ENCODE measurements around the gene ID4. TPM values are rescaled to one million over a fixed set of nuclear protein-coding genes. Genes with fewer than 3 reads are reported as not detected.
"Not testable (repeated sequence)": the region's sequence is repeated elsewhere in the genome, so short reads cannot be mapped to it uniquely, and the experiment has no call there.

ID4 gene
- total RNA-seq, 1 donor: not detected

DNA sequence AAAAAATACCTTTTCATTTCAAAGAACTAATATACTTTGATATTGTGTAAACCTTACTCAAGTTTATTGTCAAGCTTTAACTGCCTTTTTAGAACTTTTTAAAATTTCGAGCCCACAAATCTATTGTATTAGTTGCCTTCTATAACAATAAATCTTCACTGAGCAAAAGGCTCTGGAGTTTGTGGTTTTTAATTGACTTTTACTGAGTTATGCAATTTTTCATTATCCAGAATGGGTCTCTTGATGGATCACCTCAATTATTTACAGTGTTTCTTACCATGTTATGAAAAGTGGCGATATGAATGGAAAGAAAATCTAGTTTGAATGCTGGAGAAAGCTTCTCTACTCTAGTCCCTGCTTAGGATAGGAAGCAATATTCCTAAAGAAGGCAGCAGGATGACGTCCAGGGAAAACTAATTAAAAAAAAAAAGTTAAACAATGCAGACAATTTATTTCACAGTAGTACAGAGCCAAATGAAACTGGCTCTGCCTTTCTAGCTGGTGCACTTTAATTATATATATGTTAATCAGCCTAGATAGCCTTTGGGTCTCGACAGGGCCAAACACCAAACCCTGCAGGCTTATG is 5.0 kb downstream of the ID4 start:
- Histone ChIP-seq H3K4me3 (ENCODE audit: low read length) (no peak overlapping the region), H3K27me3 (ENCODE audit: insufficient read depth, low read length) (peaks cover 57% of the 10 kb centered on the region), H3K4me1 (ENCODE audit: insufficient read depth, low read length) (no peaks in the 10 kb centered on the region), H3K9me3 (ENCODE audit: low read depth, low read length) (no peaks in the 10 kb centered on the region)

DNA sequence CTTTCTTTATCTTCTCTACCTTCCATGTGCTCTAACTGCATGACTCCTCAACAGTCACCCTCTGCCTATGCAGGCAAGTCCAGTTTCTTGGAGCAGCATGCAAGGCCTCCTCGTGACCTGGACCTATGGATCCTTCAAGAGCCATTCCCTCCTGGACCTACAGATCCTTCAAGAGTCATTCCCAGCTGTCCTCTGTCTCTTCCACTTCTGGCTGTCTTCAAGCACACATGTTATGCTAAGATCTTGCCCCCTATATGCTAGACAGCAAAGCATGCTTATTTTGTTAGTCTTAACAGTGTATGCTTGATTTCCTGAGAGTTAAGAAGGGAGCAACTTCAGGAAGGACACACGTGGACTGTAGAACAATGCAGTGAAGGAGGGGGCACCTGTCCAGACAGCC is 7.5 kb downstream of the ID4 start:
- Histone ChIP-seq H3K27me3 (ENCODE audit: insufficient read depth, low read length) (peaks cover 40% of the 10 kb centered on the region), H3K9me3 (ENCODE audit: low read depth, low read length) (no peaks in the 10 kb centered on the region), H3K4me1 (ENCODE audit: insufficient read depth, low read length) (no peaks in the 10 kb centered on the region), H3K4me3 (ENCODE audit: low read length) (no peak overlapping the region)

DNA sequence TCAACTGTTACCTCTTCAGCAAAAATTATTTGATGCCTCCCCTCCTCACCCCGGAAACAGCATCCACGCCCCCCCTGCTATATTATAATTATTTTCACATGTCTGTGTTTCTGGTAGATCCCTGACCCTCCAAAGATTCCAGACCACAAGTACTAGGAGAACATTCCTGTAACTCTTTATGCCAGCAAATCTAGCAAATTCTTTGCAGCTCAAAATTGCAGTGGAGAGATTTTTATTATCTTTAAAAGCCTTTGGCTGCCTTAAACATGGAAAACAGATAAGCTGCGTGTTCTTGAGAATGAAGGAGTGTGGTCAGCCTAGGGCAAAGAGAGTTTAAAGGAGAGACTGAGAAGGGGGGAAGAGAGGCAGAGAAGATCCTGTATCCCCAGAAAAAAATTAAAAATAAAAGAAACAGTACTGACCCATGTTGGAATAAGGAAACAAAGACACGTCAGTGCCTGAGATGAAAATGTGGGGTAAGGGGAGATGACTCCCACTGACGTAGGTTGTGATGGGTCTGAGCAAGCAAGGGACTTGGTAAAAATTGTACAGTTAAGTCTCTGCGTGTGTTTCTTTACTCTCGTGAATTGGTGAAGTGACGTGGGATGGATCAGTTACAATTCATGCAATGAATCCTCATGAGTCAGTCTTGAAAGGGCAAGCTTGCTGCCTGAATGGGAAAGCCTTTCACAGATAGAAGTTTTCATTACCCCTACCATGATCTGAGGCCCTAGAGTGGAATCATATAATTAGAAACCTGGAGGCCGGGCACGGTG is 8.3 kb downstream of the ID4 start:
- Histone ChIP-seq H3K9me3 (ENCODE audit: low read depth, low read length) (no peaks in the 10 kb centered on the region), H3K4me3 (ENCODE audit: low read length) (no peak overlapping the region), H3K4me1 (ENCODE audit: insufficient read depth, low read length) (no peaks in the 10 kb centered on the region), H3K27me3 (ENCODE audit: insufficient read depth, low read length) (peaks cover 32% of the 10 kb centered on the region)

DNA sequence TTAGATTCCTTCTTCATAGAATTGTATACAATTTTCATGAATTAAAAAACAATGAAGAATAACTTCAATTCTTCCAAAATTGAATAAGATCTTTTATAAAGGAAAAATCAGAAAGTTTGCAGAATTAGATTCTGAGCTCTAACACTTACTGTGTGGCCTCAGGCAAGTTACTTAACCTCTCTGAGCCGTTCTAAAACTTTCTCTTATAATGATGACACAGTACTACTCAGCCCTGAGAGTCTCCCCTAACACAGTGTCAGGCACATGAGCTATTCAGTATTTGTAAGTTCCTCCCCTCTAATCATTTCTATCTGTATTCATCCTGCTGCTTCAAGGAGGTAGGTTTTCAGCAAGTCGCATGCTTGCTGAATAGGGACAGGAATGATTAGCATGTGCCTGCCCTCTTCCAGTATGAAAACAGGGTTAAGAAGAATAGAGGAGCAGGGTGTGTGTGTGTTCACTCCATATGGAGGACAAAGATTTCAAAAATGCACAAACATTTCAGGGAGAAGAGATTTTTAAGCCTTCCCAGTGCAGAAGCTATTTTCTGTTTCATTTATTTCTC is 11.4 kb downstream of the ID4 start:
- Histone ChIP-seq H3K9me3 (ENCODE audit: low read depth, low read length) (no peaks in the 10 kb centered on the region), H3K4me1 (ENCODE audit: insufficient read depth, low read length) (no peaks in the 10 kb centered on the region), H3K27me3 (ENCODE audit: insufficient read depth, low read length) (peaks cover 6% of the 10 kb centered on the region), H3K4me3 (ENCODE audit: low read length) (no peak overlapping the region)

DNA sequence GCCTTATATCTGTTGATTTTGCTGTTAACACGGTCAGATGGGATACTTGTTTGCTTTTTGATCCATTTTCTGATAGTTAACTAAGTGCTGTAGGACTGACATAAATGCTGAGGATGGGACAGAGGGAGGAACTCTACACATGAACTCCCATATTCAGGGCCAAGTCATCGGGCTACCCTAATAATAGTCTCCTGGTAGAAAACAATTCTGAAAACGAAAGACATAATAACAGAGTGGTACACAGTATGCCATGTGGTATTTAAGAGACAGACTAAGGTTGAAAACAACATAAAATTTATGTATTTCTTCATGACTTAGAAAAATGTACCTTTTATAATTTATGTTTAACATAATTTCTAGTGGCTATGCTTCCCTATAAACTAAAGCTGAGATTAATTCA is 12.0 kb downstream of the ID4 start:
- no peaks in the 10 kb centered on the region for H3K4me1 ChIP-seq (ENCODE audit: insufficient read depth, low read length)
- no peaks in the 10 kb centered on the region for H3K9me3 ChIP-seq (ENCODE audit: low read depth, low read length)
- no peak overlapping the region for H3K4me3 ChIP-seq (ENCODE audit: low read length)
- H3K27me3 ChIP-seq (ENCODE audit: insufficient read depth, low read length): peaks cover 3% of the 10 kb centered on the region

DNA sequence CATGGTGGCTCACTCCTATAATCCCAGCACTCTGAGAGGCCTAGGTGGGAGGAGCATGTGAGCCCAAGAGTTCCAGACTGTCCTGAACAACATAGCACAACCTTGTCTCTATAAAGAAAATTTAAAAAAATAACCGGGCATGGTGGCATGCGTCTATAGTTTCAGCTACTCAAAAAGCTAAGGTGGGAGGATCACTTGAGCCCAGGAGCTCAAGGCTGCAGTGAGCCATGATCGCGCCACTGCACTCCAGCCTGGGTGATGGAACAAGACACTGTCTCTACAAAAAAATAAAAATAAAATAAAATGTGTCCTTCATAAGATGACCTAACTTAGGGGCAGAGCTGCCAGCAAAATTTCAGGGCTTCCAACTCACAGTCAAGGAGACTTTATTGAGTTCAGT is 12.6 kb downstream of the ID4 start:
- no peaks in the 10 kb centered on the region for H3K9me3 ChIP-seq (ENCODE audit: low read depth, low read length)
- no peak overlapping the region for H3K4me3 ChIP-seq (ENCODE audit: low read length)
- H3K27me3 ChIP-seq (ENCODE audit: insufficient read depth, low read length): no peaks in the 10 kb centered on the region
- no peaks in the 10 kb centered on the region for H3K4me1 ChIP-seq (ENCODE audit: insufficient read depth, low read length)

DNA sequence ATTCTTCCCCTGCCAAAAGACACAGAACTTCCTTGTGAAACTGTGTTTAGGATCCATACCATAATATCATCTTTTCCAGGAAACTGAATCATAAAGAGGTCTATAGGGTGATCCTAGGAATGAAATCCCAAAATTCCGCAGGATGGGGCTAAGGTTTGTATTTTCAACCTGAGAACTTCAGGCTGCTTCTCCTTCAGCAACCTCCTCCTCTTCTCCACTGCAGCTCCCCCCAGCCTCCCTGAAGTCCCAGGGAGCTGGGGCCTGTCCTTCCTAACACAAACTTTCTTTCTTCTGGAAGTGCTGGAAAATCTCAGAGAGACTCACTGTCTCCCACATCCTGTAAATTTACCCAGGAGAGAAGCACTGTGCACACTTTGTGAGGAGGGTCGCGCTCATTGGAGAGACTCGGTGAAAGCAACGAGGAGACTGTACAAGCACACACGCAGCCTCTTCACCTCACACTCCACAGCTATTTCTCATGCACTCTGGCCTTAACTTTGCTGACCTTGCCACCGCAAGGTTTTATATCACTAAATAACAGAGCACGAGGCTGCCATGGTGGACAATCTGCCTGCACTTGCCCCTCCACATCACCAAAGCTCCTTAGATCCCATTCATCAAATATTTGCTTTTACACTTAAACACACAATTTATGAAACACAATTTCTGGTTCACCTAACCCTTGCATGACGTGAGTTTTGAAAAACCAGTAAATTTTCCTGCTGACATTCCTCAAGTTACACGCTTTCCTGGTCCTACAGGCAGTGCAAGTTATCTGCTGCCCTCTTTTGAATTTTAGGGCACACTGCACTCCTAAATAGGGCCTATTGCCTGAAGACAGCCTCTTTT is 14.3 kb downstream of the ID4 start:
- H3K4me3 ChIP-seq (ENCODE audit: low read length): no peak overlapping the region
- H3K27me3 ChIP-seq (ENCODE audit: insufficient read depth, low read length): no peaks in the 10 kb centered on the region
- H3K9me3 ChIP-seq (ENCODE audit: low read depth, low read length): no peaks in the 10 kb centered on the region
- no peaks in the 10 kb centered on the region for H3K4me1 ChIP-seq (ENCODE audit: insufficient read depth, low read length)

DNA sequence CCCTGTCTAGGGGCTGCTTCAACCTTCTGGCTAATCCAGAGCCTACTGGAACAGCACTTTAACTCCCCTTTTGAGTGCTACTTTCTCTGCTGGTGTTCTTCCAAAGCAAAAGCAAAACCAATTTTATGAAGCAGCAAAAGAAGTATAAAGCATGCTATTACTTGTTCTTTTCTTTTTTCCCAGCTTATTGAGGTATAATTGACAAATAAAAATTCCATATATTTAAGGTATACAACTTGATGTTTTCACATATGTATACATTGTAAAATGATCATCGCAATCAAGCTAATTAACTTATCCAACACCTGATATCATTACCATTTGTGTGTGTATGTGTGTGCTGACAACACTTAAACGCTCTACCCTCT is 14.9 kb downstream of the ID4 start:
- Histone ChIP-seq H3K4me1 (ENCODE audit: insufficient read depth, low read length) (no peaks in the 10 kb centered on the region), H3K9me3 (ENCODE audit: low read depth, low read length) (no peaks in the 10 kb centered on the region), H3K4me3 (ENCODE audit: low read length) (no peak overlapping the region), H3K27me3 (ENCODE audit: insufficient read depth, low read length) (no peaks in the 10 kb centered on the region)

DNA sequence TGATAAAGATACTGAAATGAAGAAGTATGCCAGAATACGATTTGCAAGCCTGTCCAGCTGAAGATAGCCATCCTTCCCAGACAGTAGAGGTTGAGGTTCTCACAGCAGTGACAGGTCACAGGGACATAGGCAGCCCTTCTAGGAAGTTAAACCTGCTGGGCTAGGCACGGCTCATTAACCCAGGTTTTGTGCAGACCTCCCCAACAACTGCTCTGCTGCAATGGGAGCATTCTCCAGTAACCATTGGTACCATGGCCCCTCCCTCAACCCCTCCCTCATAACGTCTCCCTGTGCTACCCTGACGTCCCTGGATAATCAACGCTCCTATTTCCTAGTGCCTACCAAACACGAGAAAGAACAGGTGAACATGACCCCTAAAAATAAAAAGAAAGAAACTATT is 15.8 kb downstream of the ID4 start:
- Histone ChIP-seq H3K27me3 (ENCODE audit: insufficient read depth, low read length) (no peaks in the 10 kb centered on the region), H3K4me3 (ENCODE audit: low read length) (no peak overlapping the region), H3K9me3 (ENCODE audit: low read depth, low read length) (no peaks in the 10 kb centered on the region), H3K4me1 (ENCODE audit: insufficient read depth, low read length) (no peaks in the 10 kb centered on the region)

DNA sequence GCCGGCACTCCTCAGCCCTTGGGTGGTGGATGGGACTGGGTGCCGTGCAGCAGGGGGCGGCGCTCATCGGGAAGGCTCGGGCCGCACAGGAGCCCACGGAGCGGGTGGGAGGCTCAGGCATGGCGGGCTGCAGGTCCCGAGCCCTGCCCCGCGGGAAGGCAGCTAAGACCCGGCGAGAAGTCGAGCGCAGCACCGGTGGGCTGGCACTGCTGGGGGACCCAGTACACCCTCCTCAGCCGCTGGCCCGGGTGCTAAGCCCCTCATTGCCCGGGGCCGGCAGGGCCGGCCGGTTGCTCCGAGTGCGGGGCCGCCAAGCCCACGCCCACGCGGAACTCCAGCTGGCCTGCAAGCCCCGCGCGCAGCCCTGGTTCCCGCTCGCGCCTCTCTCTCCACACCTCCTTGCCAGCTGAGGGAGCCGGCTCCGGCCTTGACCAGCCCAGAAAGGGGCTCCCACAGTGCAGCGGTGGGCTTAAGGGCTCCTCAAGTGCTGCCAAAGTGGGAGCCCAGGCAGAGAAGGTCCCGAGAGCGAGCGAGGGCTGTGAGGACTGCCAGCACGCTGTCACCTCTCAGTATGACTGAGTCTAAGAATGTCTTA is 17.3 kb downstream of the ID4 start:
- not testable (repeated sequence) for H3K4me1 ChIP-seq (ENCODE audit: insufficient read depth, low read length); H3K9me3 ChIP-seq (ENCODE audit: low read depth, low read length); H3K27me3 ChIP-seq (ENCODE audit: insufficient read depth, low read length); H3K4me3 ChIP-seq (ENCODE audit: low read length)

DNA sequence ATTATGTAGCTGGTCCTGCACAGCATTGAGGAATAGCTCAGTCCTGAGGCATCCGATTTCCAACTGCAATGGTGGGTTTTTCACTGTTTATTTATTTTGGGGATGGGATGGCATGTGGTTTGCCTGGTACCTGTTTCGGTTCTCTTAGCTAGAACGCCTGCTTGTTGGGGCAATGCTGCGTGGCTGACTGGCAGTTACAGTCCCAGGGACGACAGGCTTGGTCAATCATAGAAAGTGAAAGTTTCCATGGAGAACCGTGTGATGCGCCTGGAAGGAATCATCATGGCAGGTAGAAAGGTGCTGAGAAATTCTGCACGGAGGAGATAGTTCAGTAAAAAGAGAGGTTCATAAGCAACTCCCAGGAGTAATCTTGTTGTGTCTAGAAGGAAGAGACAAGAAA is 18.4 kb downstream of the ID4 start:
- H3K9me3 ChIP-seq (ENCODE audit: low read depth, low read length): no peaks in the 10 kb centered on the region
- H3K4me1 ChIP-seq (ENCODE audit: insufficient read depth, low read length): no peaks in the 10 kb centered on the region
- H3K4me3 ChIP-seq (ENCODE audit: low read length): no peak overlapping the region
- no peaks in the 10 kb centered on the region for H3K27me3 ChIP-seq (ENCODE audit: insufficient read depth, low read length)

DNA sequence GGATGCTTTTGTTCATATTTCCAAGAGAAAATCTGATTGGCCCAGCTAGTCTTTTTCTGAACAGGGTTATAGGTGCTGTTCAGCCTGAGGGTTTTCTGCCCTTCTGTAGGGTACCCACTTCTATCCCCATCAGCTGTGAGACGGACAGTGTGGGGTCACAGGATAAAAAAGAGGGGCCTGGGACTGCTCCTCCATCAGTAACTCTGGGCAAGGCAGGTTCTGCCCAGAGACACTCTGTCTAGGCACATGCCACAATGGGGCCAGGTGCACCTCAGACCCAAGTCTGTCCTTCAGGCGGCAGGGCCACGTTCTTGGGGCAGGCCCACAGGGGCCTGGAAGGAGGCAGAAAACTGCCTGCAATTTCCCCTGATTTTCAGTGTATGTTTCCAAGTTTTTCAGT is 20.0 kb downstream of the ID4 start:
- Histone ChIP-seq H3K4me1 (ENCODE audit: insufficient read depth, low read length) (no peaks in the 10 kb centered on the region), H3K9me3 (ENCODE audit: low read depth, low read length) (no peaks in the 10 kb centered on the region), H3K27me3 (ENCODE audit: insufficient read depth, low read length) (no peaks in the 10 kb centered on the region), H3K4me3 (ENCODE audit: low read length) (no peak overlapping the region)

DNA sequence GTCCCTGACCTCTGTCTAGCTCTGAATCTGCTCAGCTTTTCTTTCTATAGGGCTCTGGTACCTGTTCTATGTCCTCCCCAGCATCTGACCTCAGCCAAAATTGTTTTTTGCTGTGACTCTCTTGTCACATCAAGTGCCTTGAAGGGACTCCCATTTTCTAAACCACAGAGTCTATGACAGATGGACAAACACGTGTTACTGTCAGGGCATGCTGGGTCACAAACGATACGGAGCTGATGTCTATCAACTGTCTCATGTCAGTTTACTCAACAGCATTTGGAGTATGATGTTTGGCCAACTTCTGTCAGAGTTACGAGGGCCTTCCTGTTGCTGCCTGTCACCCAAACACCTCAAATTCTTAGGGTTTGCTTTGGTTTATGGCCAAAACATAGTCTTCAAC is 20.5 kb downstream of the ID4 start:
- Histone ChIP-seq H3K4me1 (ENCODE audit: insufficient read depth, low read length) (no peaks in the 10 kb centered on the region), H3K27me3 (ENCODE audit: insufficient read depth, low read length) (no peaks in the 10 kb centered on the region), H3K4me3 (ENCODE audit: low read length) (no peak overlapping the region), H3K9me3 (ENCODE audit: low read depth, low read length) (no peaks in the 10 kb centered on the region)

DNA sequence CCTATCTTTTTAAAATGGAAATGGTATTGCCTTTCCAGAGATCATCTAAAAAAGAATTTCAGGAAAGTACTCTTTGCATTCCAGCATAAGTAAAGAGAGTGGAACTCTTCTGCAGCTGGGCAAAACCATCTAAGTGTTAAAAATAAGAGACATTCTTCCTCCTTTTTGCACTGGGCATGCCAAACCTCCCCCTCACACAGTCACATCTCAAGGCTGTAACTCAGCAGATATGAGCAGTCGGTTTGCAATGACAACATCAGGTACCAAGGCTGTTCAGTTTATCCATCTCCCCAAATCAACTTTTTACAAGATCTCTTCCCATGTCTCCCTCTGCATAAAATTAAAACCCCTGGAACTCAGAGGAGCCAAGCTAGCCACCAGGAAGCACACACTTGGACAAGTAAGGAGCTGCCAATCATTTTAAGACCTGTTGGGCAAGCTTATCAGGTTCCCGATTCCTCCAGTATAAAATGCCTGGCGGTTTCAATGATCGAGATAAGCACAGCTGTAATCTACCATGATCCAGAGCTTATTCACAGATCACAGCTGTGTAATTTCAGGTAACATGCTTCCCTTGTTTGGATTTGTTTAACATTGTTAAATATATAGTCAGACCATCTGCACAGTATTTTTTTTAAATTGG is 23.2 kb downstream of the ID4 start:
- Histone ChIP-seq H3K4me1 (ENCODE audit: insufficient read depth, low read length) (no peaks in the 10 kb centered on the region), H3K27me3 (ENCODE audit: insufficient read depth, low read length) (no peaks in the 10 kb centered on the region), H3K9me3 (ENCODE audit: low read depth, low read length) (no peaks in the 10 kb centered on the region), H3K4me3 (ENCODE audit: low read length) (no peak overlapping the region)

DNA sequence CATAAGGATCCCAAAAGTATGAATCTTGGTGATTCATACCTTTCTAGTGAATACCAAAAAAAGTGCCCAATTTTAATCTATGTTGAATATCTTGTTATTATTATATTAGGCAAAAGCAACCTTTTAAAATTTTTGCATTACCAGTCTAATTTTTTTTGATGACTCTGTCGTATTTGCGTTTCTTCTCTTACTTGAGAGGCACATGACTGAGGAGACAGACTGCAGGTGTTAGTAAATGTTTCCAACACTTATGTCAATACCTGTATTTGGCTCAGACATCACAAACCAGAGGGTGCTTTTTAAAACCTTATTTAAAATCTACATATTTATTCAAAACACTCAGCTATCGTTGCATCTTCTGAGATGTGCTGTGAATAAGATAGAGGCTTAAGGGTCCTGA is 27.1 kb downstream of the ID4 start:
- Histone ChIP-seq H3K4me1 (ENCODE audit: insufficient read depth, low read length) (no peaks in the 10 kb centered on the region), H3K9me3 (ENCODE audit: low read depth, low read length) (no peaks in the 10 kb centered on the region), H3K4me3 (ENCODE audit: low read length) (no peak overlapping the region), H3K27me3 (ENCODE audit: insufficient read depth, low read length) (no peaks in the 10 kb centered on the region)
